ENCODE measurements around the gene PLEKHH1.

DNA sequence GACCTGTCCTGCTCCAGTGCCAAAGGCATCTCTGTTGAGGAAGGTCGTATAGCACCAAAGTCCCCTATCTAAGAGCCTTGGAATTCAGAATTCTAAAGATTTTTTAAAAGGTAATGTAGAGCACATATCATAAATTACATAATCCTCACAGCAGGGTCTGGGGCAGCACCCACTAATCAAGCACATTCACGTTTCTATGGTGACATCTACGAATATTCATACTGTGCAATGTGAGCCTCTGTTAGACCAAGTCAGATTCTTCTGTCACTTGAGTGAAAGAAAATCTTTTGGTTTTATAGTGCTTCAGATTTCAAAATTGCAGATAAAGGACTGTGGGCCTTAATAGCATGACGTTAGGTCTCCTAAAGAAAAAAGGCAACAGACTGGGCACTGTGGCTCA, 31.4 kb upstream of the PLEKHH1 start:
- TF ChIP-seq POLR2A (IDR thresholded peaks at IDR 0.05) = no peak
- TF ChIP-seq CTCF (IDR thresholded peaks at IDR 0.05) = no peak
